ENCODE measurements around the gene SELENOO.

DNA sequence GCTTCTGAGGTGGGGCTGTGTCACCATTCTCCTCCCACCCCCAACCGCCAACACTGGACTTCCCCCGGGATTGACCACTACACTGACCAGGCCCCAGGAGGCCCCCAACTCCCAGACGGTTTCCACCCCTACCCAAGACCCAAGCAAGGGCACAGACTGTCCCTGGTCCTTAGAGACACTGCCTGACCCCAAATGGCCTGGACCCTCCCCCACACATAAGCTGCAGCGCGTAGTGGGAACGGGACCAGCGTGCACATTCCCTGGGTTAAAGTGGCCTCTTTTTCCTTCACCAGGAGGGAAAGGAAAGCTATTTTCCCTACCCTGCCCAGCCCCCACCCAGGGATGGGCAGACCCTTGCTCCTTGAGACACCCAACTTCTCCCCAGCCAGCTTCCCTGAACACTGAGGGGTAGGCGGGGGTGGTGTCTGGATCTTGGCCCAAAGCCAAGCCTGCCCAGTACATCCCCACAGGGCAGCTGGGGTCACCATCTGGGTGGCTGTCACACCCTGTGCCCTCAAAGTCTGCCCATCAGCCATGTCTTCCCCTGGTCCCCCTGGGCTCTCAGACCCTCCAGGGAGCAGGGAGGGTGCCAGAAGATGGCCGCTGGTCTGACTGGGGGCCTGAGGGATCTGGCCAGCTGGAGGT lies 62.3 kb downstream of the SELENOO start:
- TF ChIP-seq, protein P1, sequence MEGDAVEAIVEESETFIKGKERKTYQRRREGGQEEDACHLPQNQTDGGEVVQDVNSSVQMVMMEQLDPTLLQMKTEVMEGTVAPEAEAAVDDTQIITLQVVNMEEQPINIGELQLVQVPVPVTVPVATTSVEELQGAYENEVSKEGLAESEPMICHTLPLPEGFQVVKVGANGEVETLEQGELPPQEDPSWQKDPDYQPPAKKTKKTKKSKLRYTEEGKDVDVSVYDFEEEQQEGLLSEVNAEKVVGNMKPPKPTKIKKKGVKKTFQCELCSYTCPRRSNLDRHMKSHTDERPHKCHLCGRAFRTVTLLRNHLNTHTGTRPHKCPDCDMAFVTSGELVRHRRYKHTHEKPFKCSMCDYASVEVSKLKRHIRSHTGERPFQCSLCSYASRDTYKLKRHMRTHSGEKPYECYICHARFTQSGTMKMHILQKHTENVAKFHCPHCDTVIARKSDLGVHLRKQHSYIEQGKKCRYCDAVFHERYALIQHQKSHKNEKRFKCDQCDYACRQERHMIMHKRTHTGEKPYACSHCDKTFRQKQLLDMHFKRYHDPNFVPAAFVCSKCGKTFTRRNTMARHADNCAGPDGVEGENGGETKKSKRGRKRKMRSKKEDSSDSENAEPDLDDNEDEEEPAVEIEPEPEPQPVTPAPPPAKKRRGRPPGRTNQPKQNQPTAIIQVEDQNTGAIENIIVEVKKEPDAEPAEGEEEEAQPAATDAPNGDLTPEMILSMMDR (IDR thresholded peaks at IDR 0.05; ENCODE audit: low read depth, low read length): no peak
- no peak for TF ChIP-seq POLR2A (IDR thresholded peaks at IDR 0.05; ENCODE audit: extremely low read depth, insufficient read length)
